Endothelial cell of umbilical vein (primary cell): ENCODE results near the gene SYNE1.

Experiments
- EZH2 ChIP-seq: IDR thresholded peaks from 2 replicates; pipeline ENCODE4 v1.6.1; 2012; ENCODE audit warnings: borderline replicate concordance, low read depth, mild to moderate bottlenecking, moderate library complexity, low read length, inconsistent platforms; ENCODE audit not compliant: severe bottlenecking
- FOS ChIP-seq: IDR thresholded peaks from 2 replicates; pipeline ENCODE4 v1.6.1; 2011; ENCODE audit warnings: mild to moderate bottlenecking, low read length, moderate library complexity, borderline replicate concordance; ENCODE audit not compliant: insufficient read depth
- GATA2 ChIP-seq: IDR thresholded peaks from 2 replicates; pipeline ENCODE4 v1.7.0; 2011; ENCODE audit warnings: low read depth, mild to moderate bottlenecking, moderate library complexity, mixed read lengths, low read length; ENCODE audit not compliant: insufficient read length, insufficient read depth
- MYC ChIP-seq: IDR thresholded peaks from one replicate; pipeline ENCODE4 v1.6.1; 2011; ENCODE audit warnings: mild to moderate bottlenecking, low read depth, low read length
- POLR2A ChIP-seq: IDR thresholded peaks from 2 replicates; pipeline ENCODE4 v1.6.1; 2012; ENCODE audit warnings: low read depth, mild to moderate bottlenecking, control low read depth, low read length
- POLR2AphosphoS5 ChIP-seq: IDR thresholded peaks from 2 replicates; pipeline ENCODE4 v1.6.1; 2012; ENCODE audit warnings: low read depth, mild to moderate bottlenecking, control low read depth, low read length, moderate library complexity; ENCODE audit not compliant: insufficient read depth
- TF ChIP-seq, protein P1 (sequence below), 2 donors: IDR thresholded peaks; 1 replicate in 1 of 2; 2 replicates in 1 of 2; pipeline ENCODE4 v1.5.1; 2011; ENCODE audit warnings: low read length in 2 of 2, mild to moderate bottlenecking in 2 of 2, moderate library complexity in 2 of 2, control low read depth in 1 of 2, inconsistent platforms in 1 of 2, low read depth in 1 of 2; ENCODE audit not compliant: insufficient read depth in 1 of 2; ENCODE audit errors: extremely low read depth in 1 of 2
- TF ChIP-seq, protein P2 (sequence below): IDR thresholded peaks from 2 replicates; pipeline ENCODE4 v1.6.1; 2011; ENCODE audit not compliant: insufficient read depth, insufficient read length

- TF ChIP-seq, protein P1, sequence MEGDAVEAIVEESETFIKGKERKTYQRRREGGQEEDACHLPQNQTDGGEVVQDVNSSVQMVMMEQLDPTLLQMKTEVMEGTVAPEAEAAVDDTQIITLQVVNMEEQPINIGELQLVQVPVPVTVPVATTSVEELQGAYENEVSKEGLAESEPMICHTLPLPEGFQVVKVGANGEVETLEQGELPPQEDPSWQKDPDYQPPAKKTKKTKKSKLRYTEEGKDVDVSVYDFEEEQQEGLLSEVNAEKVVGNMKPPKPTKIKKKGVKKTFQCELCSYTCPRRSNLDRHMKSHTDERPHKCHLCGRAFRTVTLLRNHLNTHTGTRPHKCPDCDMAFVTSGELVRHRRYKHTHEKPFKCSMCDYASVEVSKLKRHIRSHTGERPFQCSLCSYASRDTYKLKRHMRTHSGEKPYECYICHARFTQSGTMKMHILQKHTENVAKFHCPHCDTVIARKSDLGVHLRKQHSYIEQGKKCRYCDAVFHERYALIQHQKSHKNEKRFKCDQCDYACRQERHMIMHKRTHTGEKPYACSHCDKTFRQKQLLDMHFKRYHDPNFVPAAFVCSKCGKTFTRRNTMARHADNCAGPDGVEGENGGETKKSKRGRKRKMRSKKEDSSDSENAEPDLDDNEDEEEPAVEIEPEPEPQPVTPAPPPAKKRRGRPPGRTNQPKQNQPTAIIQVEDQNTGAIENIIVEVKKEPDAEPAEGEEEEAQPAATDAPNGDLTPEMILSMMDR (IDR thresholded peaks at IDR 0.05; ENCODE audit: extremely low read depth in 1 of 2, insufficient read depth in 1 of 2, low read depth in 1 of 2, low read length in 2 of 2): no peak
- no peak for TF ChIP-seq GATA2
- TF ChIP-seq POLR2AphosphoS5: no peak
- no peak for TF ChIP-seq POLR2A
- TF ChIP-seq EZH2: no peak
- TF ChIP-seq MYC: no peak
- TF ChIP-seq, protein P2, sequence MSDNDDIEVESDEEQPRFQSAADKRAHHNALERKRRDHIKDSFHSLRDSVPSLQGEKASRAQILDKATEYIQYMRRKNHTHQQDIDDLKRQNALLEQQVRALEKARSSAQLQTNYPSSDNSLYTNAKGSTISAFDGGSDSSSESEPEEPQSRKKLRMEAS: no peak
- no peak for TF ChIP-seq FOS
Observed at GRCh38 chr6:152226119-152226518, 411.0 kb downstream of the SYNE1 start.
